ENCODE data around the gene MYF5.
A peak's percentile ranks its signal among the peaks of the same experiment; 100 is the strongest.

MYF5 gene

GRCh38 chr12:80707830-80708258, 8.9 kb upstream of the MYF5 start:
- DNase-seq (ENCODE audit: low read depth): no peak

GRCh38 chr12:80708259-80708974, 8.3 kb upstream of the MYF5 start:
- DNase-seq (ENCODE audit: low read depth): no peak

GRCh38 chr12:80708975-80709328, 7.8 kb upstream of the MYF5 start:
- DNase-seq (ENCODE audit: low read depth): no peak

GRCh38 chr12:80709811-80710726, 6.6 kb upstream of the MYF5 start:
- DNase-seq (ENCODE audit: low read depth): no peak

- no peak for DNase-seq (ENCODE audit: low read depth)
Observed at GRCh38 chr12:80710727-80711449, 5.8 kb upstream of the MYF5 start.

GRCh38 chr12:80711866-80712265, 4.8 kb upstream of the MYF5 start:
- no peak for DNase-seq (ENCODE audit: low read depth)

- DNase-seq (ENCODE audit: low read depth): no peak
Observed at GRCh38 chr12:80712866-80713265, 3.8 kb upstream of the MYF5 start.

GRCh38 chr12:80713419-80713818, 3.3 kb upstream of the MYF5 start:
- no peak for DNase-seq (ENCODE audit: low read depth)

- DNase-seq (ENCODE audit: low read depth): no peak
Observed at GRCh38 chr12:80714055-80714454, 2.7 kb upstream of the MYF5 start.

GRCh38 chr12:80714846-80715245, 1.9 kb upstream of the MYF5 start:
- DNase-seq (ENCODE audit: low read depth): no peak

- no peak for DNase-seq (ENCODE audit: low read depth)
Observed at GRCh38 chr12:80715713-80716249, 931 bp upstream of the MYF5 start.

GRCh38 chr12:80717856-80718255, 1.1 kb downstream of the MYF5 start:
- no peak for DNase-seq (ENCODE audit: low read depth)

GRCh38 chr12:80720516-80720915, 3.8 kb downstream of the MYF5 start:
- no peak for DNase-seq (ENCODE audit: low read depth)

- no peak for DNase-seq (ENCODE audit: low read depth)
Observed at GRCh38 chr12:80721326-80721725, 4.6 kb downstream of the MYF5 start.

GRCh38 chr12:80745851-80746505, 29.3 kb downstream of the MYF5 start:
- DNase-seq (ENCODE audit: low read depth): no peak

- no peak for DNase-seq (ENCODE audit: low read depth)
Observed at GRCh38 chr12:80747800-80748199, 31.1 kb downstream of the MYF5 start.

- no peak for DNase-seq (ENCODE audit: low read depth)
Observed at GRCh38 chr12:80749456-80749855, 32.7 kb downstream of the MYF5 start.

GRCh38 chr12:80752464-80752863, 35.8 kb downstream of the MYF5 start:
- no peak for DNase-seq (ENCODE audit: low read depth)

- no peak for DNase-seq (ENCODE audit: low read depth)
Observed at GRCh38 chr12:80754274-80754673, 37.6 kb downstream of the MYF5 start.

- no peak for DNase-seq (ENCODE audit: low read depth)
Observed at GRCh38 chr12:80756875-80757274, 40.2 kb downstream of the MYF5 start.

- no peak for DNase-seq (ENCODE audit: low read depth)
Observed at GRCh38 chr12:80761838-80762237, 45.1 kb downstream of the MYF5 start.

- DNase-seq (ENCODE audit: low read depth): peak; percentile 28
Observed at GRCh38 chr12:80763874-80764273, 47.2 kb downstream of the MYF5 start.
